Activated T-helper 9 cell treated with anti-CD3 and anti-CD28 coated beads, Interleukin-2, amount 50 U/mL, for 16 hours (primary cell): ENCODE measurements around the gene NR2E1.

Experiments
- DNase-seq: peaks from one replicate; pipeline ENCODE4 v3.0.0-alpha.2; 2020; ENCODE audit warnings: low read depth

Gene NR2E1

DNA sequence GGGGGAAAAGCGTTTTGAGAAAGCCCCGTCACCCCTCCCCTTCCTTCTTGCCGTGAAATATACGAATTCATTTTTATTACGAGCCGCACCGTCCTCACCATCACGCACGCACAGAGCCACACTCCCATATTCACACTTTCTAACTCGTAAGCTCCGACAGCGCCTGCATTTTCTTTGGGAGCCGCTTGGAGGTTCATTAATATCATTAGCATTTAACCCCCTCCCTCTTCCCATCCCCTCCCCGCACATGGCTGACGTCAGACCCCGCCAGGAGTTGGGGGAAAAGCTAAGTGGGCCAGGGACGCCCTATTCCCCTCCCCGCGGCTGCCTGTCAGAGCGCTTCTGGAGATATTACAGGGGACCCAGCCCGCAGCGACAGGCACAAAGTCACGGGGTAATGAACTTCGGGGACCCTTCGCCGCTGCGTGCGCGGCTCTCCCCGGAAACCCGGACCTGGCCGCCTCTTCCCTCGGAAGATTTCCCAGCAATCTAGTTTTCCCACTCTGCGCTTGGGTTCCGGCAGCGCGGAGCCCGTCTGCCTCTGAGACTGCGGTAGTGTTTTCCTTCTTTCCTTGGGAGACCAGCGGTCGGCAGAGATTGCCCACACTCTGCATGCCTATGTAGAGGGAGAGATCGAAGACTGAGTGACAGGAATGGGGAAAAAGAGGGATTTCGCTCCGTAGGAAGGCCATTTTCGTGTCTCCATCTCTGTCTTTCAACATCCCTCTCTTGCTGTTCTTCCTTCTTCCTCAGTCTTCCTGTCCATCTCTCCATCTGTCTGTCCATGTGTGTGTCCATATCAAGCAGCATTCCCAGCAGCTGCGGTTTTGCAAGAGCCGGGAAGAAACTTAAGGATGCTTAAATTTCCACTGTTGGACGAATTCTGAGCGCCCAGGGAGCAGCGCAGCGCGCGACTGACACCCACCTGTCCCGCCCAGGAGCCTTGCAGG is at the start of gene NR2E1:
Gene NR2E1, plus strand, starts transcription at position 309 of the 950 bp plus-strand sequence. CDS start 744 bp downstream, outside the sequence.
- no peak for DNase-seq

DNA sequence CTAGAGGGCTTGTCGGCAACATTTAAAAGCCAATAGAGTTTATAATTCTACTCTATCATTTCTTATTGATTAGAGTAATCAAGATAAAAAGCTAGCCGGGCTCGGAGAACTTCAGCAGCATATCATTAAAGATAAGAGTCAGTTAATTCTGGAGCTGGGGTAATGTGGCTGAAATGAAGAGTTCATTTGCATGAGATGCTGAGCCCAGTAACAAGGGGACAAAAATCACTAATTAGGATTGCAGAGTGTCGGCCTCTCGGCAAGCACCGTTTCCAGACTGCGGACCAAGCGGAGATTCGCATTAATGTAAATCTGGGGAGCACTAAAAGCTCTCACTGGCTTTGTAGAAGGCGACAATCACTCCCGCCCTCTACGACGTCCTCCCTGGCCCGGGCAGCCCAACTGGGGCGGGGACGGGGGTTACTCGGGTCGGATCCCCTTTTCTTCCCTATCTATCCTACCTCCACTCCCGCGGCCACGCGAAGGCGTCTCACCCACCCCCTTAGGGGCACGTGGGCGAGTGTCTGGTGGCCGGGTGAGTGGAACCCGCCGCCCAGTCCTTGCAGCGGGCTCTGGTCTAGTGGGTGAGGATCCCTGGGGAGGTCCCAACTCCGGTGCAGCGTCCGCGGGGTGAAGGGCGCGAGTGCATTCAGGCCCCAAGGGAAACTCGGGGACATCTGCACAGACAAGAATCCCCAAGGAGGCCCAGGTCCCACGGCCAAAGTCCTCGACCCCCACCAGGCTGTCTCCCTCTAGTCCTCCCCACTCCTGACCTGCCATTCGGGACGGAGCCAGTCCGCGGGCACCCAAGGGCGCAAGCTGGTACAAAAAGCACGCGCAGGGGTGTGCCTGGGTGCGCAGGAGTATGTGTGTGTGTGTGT is 49.0 kb upstream of the NR2E1 start:
- DNase-seq = no peak

DNA sequence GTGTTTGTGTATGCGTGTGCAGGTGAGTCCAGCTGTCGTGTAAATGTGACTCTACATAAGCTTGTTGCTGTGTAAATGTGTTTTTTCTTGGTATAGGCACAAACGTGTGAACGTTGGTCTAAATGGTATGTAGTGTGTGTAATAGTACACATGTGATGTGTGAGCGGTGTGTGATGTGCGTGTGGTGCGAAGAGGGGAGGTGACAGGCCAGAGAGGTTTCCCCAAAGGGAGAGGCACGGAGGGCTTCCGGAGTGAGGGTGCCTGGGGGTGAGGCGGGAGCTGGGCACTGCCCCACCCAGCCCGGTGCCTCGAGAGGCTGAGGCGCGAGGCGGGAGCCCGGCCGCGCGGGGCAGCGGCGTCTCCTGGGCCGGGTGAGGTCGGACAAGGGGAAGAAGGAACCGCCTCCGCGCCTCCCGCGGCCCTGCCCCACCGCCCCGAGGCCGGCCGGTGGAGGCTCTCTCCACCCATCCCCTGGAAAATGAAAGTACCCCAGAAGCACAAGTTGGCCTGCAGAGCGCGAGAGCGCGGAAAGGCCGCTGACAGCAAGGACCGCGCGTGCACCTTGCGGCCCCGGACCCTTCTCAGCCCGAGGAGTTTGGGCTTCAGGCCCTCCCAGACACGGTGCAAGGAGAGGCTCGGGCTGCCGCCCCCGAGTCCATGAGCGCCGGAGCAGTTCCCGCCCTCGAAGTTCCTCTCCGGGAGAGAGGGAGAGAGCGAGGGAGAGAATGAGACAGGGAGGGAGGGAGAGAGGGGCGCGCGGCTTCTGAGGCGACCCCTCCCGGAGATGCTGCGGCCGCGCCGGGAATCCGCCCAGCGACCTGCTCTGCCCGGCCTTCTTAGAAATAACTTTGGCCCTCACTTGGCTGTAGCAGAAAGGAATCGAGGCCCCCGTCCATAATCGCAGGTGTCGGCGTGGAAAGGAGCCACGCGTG is 48.1 kb upstream of the NR2E1 start:
- DNase-seq = no peak

DNA sequence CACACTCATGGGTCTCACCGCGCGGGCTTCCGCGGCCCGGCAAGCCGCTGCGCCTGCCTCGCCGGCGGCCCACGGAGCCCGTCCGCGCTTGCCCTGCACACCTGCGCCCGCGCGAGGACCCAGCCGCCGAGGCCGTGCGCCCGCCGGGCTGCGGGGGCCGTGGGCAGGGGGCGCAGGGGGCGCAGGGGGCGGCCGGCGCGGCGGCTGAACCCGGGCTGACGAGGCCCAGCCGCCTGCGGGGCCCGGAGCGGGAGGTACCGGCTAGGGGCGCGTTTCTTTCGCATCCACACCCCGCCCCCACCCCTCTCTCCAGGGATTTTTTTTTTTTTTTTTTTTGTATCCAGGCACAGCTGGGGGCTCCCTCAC is 47.5 kb upstream of the NR2E1 start:
- no peak for DNase-seq

DNA sequence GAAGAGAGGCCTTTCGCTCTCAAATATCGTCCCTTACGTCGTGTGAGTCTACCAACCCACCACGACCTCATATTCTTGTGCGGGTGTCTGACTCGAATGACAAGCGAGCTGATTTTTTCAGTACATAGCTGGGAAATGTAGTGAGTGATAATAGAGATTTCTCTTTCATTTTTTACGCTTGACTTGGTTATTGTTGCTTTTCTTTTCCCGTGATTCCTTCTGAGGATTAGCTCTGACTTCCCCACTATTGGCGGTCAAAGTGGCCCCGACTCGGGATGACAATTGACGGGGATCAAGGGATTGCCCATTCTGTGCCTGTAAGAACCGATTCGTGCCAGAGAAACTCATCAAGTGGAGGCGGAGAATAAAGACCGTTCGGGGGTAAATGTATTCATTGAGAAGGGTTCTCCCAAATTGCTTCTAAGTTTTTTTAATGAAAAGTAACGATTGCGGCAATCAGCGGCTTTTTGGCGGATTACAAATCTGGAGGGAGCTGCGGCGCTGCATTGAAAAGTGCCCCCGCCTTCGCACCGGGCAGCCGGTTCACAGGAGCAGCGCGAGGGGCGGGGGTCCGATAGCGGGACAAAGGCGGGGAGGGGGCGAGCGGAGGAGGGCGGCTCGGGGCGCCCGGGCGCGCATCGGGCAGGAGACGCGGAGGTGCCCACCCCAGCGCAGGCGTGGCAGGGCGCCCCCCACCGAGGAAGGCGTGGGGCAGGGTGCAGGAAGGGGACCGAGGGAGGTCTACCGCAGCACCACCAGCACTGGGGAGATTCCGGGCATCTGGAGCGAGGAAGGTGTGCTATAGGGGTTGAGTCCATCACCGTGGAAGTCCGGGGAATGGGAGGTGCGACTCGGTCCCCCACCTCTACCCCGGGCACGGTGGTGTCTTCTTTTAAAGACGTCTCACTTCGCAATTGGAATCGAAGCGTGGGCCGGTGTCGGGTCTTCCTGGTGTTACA is 46.7 kb upstream of the NR2E1 start:
- DNase-seq = no peak

DNA sequence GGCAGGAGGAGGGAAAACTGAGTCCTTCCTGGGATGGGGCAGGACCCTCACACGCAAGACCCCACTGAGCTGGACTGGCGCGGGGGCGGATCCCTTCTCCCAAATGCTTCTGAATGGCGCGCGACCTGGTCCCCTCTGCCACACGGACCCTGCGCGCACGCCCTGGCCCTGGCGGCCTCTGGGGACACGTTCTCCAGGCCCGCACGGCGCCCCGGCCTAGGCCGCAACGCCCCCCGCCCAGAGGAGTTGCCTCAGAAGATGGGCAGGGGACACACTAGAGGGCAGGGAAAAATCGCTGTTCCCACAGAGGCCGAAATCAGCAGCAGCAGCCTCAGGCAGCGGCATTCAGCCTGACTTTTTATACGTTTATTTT is 46.1 kb upstream of the NR2E1 start:
- DNase-seq = no peak

DNA sequence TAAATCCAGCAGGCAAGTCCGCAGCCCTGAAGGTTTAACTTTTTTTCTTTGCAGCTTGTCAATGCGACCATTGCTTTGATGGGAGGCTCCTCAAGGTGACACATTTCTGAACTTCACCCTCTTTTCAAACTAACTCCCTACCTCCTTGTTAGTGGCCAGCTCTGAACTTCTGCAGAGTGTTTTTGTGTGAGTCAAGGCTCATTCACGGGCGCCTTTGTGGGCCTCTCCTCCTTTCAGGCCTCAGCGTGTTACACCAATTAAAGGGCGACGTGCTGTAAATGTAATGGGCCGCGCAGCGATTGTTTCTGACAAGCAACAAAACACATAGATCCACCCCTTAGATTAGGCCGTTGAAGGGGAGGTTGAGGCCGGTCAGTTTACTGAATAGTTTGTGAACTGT is 45.5 kb upstream of the NR2E1 start:
- DNase-seq = no peak

DNA sequence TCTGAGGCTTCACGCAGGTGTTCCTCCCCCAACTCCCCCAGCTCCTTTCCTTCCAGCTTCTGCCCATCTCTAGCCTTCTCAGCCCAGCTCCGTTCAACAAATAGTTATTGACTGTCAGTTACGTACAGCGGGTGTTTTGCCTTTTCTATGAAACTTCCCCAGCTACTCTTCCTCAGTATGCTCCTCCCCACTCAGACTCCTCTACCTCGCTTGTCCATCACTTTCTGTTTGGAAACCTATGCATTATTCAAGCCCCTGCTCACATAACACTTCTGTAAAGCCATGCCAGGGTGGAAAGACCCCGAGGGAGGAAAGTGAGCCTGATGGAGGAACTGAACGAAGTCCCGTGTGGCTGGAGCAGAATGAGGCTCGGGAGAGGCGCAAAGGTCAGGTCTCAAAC is 44.2 kb upstream of the NR2E1 start:
- DNase-seq = no peak

DNA sequence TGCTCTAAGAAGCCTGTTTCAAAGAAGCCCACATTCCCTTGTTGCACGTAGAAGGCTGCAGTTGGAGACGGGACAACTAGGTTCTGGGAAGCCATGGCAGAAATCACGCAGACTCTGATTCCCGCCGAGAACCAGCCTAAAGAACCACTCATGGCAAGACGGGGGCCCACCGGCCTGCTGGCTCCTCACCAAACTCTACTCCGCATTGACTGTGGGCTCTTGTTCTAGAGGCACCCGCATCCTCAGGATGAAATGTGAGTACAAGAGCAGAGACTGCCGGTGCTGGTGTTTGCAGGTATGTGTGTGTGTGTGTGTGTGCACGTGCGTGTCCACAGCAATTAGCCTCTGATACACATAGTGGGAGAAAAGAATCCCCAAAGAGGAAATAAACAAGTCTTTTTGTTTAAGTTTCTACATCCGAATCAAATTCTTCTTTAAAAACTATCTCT is 42.3 kb upstream of the NR2E1 start:
- DNase-seq = no peak

DNA sequence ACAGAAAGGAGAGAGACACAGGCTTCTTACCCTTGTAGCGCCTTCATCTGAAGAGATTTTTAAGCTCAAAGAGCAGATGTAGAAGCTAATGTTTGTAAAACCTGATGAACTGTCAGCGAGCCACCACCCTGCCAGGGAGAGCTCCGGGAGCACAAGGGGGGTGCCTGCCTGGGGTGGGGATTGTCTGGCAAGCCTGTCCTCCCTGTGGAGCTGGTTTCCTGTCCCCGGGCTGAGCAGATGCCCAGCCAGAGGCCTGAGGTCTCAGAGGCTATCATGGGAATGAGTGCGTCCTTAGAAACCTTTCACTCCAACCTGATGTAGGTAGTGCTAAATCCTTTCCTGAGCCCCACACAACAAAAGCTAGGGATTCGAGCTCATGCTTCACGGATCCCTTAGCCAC is 41.9 kb upstream of the NR2E1 start:
- DNase-seq = no peak

DNA sequence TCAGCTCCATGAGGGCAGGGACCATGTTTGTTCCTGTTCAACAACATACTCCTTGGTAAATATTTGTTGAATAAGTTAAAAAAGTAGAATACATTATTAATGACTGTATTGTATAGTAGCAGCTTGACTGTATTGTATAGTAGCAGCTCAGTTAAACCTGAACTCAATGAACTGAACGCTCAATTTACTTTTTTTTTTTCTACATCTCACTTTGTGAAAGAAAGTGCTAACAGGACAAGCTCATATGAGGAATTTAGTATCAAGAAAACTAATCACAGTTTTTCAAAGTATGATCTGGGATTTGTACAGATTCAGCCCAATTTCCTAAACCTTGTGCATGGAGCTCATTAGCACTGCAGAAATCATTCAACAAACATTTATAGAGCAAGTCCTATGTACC is 38.8 kb upstream of the NR2E1 start:
- no peak for DNase-seq

DNA sequence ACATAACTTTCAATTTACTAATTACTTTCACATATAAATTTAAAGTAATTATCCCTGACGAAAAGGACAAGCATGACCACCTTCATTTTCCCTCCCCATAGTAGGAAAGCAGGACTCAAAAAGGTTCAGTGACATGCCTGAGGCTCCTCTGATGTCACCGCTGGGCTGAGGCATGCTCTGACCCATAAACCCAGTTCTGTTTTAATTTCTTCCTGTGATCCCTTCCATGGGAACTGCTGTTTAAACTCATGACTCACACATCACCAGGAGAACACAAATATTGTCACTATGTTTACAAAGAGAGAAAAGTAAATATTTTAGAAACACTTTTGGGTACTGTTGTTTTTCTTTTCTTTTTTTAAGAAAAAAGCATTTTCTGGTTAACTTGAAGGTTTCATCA is 38.0 kb upstream of the NR2E1 start:
- DNase-seq = no peak

DNA sequence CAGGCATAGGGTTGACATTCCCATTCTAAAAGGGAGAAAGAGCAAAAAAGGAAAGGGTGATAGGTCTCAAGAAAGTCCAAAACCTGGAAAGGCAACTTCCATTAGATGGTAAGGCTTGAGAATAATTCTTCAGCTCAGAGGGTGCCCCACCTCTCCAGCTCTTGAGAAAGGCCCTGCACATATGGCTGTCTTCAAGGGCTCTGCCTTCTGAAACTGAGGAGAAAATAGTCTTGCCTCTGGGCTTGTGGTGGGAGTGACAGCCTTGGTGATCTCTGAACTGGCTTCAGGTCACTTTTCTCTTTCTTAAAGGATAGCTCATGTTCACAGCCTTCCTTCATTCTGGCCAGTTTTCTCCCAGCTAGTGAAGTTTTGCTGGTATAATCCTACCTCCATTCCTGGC is 35.6 kb upstream of the NR2E1 start:
- DNase-seq = no peak

DNA sequence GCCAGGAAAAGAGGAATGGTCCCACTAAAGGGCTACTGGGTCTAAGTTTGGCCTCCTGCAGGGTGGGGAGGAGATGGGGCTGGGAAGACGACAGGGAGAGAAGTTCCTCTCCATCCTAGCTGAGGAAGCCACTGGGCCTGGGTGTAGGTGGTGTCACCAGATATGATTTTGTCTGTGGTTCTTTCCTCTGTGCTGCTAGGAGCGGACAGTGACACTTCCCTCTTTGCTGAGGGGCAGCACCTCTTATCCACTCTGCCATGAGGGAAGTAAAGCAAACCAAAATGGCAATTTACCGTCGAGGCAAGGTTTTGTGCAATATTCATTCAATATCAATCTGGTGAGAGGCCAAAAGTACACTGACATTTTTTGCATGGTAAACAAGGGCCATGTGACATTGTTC is 33.0 kb upstream of the NR2E1 start:
- DNase-seq = no peak

DNA sequence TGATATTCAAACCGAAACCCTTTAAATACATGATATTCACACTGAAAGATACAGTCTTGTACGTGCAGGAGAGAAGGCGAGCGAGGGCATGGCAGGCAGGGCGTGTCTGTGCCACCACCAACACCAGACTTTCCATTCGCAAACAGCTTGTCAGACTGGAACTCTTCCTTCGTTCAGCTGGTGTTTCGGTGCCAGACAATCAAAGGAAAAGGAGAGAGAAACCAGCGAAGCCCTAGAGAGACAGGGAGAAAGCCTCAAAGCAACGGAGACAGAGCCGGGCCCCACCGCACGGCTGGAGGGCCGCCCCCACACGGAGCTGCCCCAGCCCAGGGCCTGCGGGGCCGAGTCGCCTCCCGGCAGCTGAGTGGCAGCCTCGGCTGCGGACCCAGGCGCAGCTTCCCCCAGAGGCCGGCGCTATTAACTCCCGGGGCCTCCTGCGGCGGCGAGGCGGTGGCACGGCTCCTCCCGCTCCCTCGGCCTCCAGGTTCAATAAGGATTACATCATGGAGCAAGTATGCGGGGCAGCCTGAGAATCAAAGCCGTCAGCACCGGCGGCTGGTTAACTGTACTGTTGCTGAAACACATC is 32.1 kb upstream of the NR2E1 start:
- no peak for DNase-seq

DNA sequence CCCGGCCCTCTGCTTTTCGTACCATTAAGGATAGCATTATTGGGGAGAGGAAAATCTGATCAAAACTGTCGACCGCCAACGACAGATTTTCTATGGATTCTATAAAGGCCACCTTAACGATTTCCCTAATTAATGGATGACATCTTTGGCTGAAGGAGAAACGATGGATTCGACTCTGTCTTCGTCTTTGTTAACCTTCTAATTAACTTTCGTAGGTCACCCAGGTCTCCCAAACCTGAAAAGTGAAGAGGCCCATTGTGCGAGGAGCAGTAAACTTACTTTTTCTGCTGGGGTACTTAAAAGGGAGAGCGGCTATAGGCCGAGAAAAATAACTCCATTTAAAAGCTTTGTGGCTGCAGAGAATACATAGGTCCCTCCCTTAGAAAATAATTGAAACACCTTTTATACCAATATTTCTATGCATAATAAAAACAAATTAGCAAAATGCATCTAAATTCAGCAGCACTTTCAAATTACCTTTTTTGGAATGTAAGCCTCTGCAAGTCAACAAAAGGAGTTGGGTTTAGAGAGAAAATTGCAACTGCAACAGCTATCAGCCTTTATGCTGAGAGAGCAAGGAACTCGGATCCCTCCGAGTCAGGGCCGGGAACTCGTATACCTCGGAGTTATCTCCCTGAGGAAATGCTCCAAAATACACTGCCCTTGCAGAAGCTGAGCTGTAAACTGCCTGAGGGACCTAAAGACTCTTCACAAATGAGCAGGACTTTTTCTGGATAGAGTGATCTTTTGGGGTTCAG is 31.4 kb upstream of the NR2E1 start:
- no peak for DNase-seq

DNA sequence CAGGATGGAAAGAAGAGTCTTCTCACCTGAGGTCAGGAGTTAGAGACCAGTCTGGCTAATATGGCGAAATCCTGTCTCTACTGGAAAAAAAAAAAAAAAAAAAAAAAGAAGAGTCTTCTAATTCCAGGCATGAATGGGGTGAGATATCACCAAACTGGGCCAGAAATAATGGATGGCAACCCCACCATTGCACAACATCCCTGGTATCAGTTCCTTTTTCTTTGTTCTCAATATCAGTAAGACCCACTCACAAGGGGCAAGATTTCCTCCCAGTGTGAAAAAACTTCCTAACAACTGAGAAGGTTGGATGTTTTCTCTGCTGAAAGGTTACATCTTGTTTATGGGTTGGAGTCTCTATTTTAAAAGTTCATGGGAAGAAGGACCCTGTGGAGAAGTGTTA is 23.6 kb upstream of the NR2E1 start:
- no peak for DNase-seq

DNA sequence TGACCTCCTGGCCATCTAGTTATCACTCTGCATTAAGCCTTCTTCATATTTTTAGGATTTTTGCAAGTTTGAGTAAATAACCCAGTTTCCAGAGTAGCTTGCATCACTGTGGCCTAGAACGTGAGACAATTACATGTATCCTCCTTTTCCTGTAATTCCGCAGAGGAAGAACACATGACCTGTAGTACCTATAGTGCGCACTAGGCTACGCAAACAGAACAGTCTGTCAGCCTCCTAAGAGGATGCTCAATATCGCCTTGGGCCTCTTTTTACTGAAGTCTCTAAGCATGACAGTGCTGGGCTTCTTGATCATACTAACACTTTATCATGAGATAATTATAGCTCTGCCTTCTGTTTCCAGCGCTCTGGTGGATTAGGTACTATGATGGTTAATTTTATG is 20.2 kb upstream of the NR2E1 start:
- no peak for DNase-seq

DNA sequence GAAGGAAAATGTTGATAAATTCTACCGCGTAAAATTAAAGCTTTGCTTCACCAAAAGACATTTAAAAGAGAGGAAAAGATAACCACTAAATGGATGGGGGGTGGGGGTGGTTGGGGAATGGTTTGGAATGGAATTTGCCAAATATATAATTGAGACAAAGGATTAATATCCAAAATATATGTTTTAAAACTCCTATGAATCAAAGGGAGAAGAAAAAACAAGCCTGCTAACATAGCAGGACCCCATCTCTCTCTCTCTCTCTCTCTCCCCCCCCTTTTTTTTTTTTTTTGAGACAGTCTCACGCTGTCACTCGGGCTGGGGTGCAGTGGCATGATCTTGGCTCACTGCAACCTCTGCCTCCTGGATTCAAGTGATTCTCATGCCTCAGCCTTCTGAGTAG is 13.4 kb upstream of the NR2E1 start:
- DNase-seq = no peak
